HG03045 (cell line): ENCODE measurements around the gene RIT1.
A peak's percentile ranks its signal among the peaks of the same experiment; 100 is the strongest.

Experiments
- ATAC-seq: cut with Tn5 transposase; IDR thresholded peaks from one replicate; pipeline ENCODE4 v1.9.1; 2021; ENCODE audit warnings: mild to moderate bottlenecking, moderate library complexity; ENCODE audit not compliant: unreplicated experiment

The RIT1 gene, protein sequence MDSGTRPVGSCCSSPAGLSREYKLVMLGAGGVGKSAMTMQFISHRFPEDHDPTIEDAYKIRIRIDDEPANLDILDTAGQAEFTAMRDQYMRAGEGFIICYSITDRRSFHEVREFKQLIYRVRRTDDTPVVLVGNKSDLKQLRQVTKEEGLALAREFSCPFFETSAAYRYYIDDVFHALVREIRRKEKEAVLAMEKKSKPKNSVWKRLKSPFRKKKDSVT

DNA sequence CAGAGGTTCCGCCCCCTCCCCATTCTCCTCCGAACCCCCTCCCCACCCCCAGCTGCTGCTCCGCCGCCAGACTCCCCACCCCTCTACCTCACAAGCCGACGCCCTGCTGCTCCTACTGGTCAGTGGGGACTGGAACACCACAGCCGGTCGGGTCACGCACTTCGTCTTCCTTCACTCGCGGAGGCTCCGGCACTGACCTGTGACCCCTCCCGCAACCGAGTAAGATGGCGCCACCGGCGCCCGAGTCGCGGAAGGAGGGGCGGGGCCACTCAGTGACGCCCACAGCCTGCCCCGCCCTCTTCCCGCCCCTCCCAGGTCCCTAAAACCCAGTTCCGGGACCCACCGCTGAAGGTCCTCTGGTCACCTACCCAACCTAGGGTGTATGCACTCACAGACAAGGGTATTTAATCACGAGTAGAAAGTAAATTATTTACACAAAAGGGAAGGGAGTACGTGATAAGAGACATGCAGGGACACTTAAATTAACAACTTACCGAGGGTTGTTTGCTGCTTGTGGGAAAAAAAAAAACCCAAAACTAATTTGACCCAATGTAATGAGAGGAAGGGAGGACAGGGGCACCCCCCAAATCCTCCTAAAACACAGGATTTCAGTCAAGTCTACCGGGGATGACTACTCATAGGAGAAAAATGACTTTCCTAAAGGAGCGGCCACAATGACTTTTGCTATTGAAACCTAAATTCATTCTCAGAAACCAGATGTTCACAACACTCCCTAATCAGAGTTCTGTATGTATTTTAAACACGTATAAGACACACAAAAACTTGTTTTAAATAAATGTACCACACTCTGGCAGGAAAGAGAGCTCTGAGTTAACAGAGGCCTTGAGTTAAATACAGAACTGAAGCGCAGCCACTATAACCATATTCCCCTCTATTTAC lies at the start of gene RIT1:
RIT1 (minus strand) TSS at position 194 of the 900 bp plus-strand sequence. CDS start 588 bp downstream, outside the sequence.
- peak; percentile 76 for ATAC-seq

DNA sequence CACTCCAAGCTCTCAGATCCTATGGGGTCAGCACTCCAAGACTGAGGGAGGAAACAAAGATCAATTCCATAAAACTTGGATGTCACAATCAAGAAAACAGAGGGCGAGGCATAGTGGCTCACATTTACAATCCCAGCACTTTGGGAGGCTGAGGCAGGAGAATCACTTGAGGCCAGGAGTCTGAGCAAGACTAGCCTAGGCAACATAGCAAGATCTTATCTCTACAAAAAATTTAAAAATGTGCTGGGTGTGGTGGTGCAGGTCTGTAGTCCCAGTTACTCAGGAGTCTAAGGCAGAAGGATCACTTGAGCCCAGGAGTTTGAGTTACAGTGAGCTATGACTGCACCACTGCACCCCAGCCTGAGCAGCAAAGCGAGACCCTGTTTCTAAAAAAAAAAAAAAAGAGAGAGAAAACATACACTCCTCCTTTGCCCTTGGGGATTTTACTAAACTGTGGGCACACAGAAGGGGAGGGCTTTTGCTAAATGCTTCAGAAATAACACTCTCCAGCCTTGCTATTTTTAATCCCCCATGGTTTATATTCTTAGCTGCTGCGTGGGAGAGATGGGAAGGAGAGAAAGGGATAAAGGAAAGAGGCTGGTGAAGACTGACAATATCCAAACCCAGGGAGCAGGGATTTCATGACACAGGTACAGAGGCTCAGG lies 49.1 kb upstream of the RIT1 start:
- no peak for ATAC-seq

DNA sequence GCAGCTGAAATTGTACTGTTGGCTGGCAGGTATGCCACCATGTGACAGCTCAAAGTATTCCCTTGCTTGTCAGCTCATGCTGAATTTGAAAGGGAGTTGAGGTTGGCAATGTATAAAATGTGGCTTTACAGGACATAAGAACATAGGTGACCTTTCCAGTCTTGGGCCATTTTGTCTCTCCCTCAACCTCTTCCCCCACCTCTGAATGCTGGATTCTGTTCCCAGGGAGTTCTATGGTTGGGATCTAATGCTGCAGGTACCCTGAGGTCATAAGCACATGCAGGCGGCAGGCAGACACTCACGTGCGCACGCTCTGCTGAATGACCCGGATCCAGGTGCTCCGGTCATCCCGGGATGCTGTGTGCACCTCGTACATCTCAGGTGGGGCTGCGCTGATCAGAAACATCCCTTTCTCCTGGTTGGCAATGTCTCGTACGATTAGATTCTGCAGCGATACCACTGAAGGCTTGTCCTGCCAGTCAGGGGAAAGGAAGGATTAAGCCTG lies 46.3 kb upstream of the RIT1 start:
- ATAC-seq, result no peak

DNA sequence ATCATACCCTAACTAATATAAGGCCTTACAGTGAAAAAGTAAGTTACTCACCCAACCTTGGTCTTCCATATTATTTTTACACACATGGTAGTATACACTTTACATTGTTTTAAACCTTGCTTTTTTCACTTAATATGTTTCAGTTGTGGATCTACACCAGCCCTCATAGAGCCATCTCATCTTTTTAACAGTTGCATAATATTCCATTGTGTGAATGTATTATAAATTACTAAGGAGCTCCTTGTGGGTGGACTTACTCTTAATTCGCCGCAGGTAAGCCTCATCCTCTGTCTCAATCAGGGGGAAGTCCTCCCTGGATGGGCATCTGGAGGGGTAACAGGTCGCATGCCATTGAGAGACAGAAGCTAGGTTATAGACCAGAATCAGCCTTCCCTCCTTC lies 43.5 kb upstream of the RIT1 start:
- no peak for ATAC-seq

DNA sequence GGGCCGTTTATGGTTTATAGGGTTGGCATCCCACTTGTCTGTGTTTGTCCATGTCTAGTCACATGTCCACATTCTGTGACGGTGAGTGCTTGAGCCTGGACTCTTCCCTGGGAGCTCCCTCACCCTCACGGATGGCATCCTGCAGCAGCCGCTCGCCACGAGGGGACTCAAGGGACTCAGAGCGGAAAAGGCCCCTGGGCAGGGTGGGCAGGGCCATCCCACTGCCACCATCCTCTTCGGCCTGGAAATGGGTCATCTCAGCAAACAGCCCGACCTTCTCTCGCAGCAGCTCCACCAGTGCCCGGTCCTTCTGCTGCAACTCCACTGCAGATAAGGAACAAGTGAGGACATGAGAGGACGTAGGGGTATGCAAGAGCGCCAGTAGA lies 41.3 kb upstream of the RIT1 start:
- no peak for ATAC-seq

DNA sequence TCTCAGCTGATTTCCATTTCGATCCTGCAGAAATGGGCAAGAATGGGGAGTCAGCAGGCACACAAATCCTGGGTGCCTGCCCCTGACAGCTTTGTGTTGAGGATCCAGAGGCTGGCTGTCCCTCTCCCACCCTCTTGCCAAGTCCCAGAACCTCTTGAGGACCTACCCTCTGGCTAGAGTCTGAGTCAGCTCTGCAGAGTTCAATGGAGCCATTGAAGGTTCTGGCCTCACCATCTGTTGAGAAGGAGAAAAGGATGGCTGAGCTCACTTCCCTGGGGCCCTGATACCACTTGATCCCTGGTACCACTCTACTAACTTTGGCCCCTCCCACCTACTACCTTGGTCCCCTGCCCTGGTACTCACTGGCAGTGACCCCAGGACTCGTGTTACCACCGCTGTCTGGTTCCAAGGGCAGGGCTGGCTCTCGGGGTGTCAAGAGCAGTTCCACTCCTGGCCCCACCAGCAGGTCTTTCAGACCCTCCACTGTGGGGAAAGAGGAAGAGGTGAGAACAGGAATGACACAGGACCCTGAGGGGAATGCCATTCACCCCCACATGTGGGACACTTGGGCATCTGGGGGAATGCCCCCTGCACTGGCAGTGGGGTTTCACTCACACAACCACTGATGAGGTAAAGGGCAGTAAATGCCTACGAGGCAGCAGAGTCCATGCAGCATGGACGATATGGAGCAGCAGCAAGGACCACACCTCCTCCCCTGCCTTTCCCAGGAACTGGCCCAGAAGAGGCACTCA lies 40.8 kb upstream of the RIT1 start:
- no peak for ATAC-seq

DNA sequence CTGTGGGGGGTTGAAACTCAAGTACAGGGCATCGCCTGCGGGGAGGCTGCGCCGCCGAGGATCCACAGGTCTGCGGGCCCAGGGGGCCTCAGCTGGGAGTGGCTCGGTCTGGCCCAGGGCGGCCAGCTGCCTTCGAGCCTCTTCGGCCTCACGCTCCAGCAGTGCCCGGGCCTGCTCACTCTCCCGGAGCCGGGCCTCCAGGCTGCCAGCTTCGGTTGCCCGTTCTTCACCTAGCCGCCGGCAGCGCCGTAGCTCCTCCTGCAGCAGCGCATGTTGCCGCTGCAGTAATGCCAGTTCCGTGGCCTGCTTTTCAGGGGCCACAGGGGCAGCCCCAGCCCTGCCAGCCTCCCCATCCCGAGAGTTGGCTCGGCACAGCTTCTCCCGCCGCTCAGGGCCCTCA lies 39.7 kb upstream of the RIT1 start:
- ATAC-seq, result no peak

DNA sequence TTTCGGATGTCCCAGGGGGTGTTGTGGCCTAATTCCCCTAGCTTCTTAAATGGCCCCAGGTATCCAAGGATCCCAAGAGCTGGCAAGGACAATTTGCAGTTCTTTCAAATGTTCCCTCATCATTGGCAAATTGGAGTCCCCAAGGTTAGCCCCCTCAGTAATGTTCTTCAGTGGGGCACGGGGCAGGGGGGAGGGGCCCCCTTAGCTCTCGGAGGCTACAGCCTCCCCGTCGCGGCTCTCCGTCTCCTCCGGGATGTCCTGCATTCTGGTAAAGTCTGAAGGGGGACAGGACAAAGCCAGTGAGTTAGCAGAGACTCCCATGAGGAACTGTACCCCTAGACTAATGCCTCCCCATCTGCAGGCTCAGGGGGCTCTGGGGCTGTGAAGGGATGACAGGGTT lies 36.6 kb upstream of the RIT1 start:
- ATAC-seq, result no peak

DNA sequence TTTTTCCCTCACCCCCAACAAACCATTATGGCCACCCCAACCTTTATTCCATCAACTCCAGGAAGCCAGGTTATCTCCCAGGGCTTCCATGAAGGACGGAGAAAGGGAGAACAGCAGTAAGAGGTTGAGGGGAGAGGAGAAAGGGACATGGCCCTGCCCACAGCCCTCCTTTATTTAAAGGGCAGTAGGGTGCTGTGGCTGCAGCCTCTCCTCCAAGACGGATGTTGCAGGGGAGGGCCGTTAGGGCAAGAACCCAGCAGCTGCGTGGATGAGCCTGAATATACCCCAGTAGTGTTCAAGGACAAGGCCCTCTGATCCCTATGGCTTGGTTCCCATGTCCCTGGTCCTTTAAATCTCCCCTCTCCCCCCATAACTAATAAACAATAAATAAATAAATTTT lies 36.1 kb upstream of the RIT1 start:
- ATAC-seq, result no peak

DNA sequence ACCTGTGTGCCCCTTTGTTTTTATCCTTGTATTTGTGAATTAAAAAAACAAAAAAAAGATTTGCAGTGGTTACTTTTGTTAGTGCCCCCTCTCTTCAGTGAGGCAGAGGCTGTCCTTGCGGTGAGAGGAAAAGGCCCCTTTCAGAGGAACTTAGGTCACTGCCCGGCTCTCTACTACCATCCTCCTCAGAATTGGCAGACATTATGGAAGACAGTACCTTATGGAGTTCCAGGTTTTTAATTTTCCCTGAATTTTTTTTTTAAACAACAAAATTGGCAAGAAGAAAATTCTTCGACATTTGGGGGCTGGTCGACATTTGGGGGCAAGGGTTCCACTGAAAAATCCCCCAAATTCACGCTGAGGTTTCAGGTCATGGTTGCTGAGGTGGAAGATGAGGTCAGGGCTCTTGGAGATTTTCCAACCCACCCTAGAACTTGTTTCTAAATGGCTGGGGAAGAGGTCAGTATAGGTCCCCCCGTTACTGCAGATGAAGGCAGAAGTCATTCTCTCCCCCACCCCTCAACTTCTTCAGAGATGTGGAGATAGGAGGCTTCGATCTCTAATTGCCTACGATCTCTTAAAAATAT lies 35.6 kb upstream of the RIT1 start:
- no peak for ATAC-seq

DNA sequence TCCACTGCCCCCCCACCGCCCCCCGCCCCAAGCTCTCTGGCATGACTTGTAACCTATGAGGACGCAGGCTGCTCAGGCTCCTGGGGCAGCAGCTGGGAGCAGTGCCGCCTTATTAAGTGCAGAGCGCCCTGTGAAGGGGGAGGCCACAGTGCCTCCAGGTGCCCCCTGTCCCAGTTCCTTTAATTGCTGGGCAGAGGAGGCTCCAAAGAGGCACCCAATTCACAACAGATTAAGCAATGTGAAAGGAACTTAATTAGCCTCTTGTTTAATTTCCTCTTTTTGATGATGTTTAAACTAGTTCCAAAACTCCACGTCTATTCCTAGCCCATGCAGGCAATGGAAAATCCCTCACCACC lies 33.3 kb upstream of the RIT1 start:
- ATAC-seq, result no peak

DNA sequence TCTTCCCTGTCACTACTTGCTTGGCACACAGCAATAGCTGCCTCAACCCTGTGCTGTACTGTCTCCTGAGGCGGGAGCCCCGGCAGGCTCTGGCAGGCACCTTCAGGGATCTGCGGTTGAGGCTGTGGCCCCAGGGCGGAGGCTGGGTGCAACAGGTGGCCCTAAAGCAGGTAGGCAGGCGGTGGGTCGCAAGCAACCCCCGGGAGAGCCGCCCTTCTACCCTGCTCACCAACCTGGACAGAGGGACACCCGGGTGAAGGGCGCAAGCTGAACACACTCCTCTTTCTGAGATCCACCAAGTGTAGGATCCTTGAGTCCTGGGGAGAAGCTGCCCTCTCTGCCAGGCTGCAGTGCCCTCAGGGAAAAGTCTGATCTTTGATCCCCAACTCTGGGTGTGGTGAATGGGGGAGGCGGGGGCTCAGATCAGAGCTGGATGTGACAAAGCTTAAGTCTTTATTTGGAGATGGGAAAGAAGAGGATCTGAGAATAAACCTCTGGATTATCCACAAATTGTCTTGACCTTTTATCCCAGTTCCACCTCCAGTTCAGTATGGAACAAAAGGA lies 31.5 kb upstream of the RIT1 start:
- ATAC-seq, result no peak

DNA sequence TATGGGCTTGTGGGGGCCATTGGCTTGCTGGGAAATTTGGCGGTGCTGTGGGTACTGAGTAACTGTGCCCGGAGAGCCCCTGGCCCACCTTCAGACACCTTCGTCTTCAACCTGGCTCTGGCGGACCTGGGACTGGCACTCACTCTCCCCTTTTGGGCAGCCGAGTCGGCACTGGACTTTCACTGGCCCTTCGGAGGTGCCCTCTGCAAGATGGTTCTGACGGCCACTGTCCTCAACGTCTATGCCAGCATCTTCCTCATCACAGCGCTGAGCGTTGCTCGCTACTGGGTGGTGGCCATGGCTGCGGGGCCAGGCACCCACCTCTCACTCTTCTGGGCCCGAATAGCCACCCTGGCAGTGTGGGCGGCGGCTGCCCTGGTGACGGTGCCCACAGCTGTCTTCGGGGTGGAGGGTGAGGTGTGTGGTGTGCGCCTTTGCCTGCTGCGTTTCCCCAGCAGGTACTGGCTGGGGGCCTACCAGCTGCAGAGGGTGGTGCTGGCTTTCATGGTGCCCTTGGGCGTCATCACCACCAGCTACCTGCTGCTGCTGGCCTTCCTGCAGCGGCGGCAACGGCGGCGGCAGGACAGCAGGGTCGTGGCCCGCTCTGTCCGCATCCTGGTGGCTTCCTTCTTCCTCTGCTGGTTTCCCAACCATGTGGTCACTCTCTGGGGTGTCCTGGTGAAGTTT lies 30.8 kb upstream of the RIT1 start:
- ATAC-seq, result no peak

DNA sequence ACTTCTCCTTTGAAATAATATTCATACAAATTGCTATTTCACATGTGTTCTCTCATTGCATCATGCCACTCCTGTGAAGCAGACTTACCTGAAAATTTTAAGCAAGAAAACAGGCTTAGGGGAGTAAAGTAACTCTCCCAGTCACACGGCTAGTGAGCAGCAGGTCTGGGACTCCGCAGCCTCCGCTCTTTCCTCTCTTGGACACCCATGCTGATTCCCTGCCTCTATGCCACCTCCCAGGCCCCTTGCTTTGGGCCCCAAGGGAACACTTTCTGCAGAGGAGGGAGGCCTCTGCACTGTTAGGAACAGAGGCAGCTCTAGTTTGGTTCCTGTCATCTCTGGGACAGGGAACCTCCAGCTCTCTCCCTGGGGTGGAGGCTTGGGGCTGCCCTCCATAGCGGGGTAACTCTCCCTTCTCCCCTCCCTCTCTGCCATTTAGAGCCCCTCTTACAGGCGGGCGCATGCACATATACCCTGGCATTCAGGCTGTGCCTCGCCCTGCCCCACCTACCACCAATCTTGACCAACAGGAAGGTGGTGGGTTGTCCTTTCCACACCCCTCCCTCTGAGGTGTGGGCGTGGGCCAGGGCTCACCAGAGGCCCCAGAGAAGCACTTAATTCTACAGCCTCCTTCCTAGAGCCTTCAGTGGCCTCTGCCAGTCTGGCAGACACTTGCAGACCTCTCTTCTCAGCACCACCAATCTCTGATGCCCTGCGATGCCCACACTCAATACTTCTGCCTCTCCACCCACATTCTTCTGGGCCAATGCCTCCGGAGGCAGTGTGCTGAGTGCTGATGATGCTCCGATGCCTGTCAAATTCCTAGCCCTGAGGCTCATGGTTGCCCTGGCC lies 30.1 kb upstream of the RIT1 start, which contains the start of gene RXFP4:
RXFP4 (plus strand) TSS at position 646 of the 852 bp plus-strand sequence; CDS start at position 718, 72 bp downstream.
- no peak for ATAC-seq

DNA sequence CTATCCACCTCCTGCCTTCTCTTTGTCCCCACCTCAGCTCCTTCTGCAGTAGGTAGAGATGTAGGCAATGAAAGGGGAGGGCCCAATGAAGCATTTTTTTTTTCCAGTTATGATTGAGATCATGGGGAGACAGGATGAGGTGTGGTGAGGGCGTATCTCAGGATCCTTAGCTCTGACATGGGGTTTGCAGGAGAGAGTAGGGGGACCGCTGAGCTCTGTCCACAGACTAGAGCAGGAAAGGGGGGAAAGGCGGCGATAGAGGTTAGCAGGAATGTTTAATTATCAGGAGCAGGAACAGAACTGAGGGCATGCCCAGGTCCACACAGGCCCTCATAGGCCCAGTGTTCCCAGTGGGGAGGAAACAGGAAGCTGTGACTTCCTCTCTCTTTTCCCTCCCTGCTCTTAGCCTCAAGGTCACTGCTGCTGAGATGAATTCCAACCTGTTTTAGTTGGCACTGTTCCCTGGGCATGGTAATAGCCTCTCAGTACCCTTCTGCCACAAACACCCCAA lies 29.4 kb upstream of the RIT1 start:
- ATAC-seq, result no peak

DNA sequence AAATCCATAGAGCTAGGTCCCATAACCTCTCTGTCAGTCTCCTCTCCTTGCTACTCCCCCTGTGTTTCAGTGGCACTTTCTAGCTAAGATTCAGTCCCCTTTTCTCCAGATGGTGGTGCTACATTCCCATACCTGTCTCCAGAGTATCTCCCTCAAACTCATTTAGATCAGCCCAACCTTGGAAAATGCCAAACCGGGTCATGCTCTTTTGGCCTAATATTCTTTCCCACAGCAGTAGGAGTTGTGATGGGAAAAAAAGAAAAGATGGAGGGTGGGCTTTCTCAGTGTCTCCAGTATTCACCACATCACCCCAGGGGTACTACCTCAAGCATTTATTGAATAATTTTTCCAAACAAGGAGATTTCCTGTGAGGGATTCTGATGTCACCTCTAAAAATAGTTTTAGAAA lies 27.1 kb upstream of the RIT1 start:
- no peak for ATAC-seq

DNA sequence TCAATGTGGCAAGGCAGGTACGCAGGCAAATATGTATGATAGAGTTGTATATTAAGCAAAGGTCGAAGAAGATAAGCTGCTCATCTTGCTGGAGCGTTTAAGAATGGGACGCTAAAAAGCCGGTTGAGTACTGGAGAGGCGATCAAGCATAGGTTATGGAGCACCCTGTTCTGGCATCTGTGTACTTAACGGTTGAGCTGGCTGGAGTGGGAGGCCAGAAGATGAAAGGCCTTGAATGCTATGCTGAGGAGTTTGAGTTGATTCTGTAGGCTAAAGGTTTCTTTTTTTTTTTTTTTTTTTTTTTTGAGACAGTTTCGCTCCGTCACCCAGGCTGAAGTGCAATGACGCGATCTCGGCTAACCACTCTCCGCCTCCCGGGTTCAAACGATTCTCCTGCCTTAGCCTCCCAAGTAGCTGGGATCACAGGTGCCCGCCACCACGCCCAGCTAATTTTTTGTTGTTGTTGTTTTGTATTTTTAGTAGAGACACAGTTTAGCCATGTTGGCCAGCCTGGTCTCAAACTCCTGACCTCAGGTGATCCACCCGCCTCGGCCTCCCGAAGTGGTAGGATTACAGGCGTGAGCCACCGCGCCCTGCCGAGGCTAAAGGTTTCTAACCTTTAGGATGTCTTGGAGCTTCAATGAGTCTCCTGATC lies 23.9 kb upstream of the RIT1 start:
- no peak for ATAC-seq
